CD4-positive, alpha-beta T cell treated with Interleukin-6 for 4 hours (primary cell): ENCODE measurements around the gene SLC4A3.

Experiments
- DNase-seq: peaks from one replicate; pipeline ENCODE4 v3.0.0-alpha.2; 2020; ENCODE audit warnings: mixed read lengths

Gene SLC4A3

DNA sequence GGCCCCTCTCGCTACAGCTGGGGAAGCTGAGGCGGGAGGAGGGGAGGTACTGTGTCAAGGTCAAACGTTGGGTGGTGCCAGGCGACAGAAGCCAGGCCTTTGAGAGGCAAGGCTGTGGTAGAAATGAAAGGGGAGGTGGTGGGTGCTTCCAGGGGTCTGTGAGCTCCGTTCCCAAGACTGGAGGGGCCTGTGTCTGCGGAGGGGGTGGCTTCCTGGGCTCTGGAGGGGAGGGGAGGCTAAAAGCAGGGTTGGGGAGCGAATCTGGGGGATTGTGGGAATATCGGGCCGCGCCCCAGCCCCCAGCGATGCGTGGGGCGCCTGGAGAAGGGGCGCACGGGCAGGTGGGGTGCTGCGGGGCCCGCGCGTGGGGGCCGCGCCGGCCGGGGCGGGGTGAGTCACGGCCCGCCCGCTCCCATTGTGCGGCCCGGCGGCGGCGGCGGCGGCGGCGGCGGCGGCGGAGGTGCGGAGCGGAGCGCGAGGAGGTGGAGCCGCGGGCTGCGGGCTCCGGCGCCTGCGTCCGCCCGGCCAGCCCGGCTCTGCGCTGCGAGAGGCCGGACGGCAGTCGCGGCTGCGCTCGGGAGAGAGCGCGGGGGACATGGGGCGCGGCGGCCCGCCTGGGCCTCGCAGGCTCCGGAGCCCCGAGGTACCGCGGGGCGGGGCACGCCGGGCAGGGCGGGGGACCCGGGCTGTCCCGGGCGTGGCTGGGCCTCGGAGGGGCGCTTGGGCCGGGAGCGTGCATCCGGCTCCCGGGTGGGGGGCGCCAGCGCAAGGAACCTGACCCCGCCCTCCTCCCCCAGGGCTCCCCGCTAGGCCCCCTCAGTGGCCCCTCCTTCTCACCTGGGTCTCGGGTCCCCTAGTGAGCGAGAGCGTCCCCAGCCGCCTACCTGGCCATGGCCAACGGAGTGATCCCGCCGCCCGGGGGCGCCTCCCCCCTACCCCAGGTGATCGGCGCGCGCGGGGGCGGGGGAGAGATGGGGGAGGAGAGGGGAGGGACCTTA lies at the start of gene SLC4A3:
TSS of gene SLC4A3 (plus strand) at position 528 of the 998 bp plus-strand sequence. CDS start at position 891, 363 bp downstream.
- DNase-seq: peak; percentile 7

DNA sequence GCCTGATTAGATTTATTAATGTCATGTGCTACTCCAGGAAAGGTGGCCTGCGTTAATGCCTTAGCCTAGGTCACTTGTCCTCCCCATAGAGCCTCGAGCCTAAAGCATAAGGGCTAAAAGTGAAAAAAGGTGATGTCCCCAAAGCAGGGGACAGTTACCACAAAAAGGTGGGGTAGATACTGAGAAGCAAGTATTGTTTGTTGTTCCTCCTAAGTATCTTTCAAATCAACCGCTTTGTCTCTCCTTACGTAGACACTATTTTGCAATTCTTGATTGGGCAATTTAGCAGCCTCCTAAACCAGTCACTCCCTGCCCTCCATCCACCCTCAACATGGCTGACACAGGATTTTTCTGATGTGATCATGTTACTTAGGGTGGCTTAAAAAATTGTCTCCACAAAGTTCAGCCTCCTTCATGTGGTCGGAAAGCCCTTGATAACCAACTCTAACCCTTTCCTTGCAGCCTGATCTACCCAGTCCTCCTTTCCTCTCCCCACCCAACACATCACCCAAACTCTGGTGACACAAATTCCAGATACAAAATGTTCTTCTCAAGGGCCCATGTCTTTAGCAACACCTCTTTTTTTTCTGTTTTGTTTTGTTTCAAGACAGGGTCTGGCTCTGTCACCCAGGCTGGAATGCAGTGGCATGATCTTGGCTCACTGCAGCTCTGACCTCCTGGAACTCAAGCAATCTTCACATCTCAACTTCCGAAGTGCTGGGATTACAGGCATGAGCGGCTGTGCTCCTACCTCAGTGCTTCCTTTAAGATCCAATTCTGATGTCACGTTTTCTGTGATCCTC lies 48.4 kb upstream of the SLC4A3 start:
- DNase-seq: no peak

GRCh38 chr2:219581346-219581745 lies 46.1 kb upstream of the SLC4A3 start:
- no peak for DNase-seq

- no peak for DNase-seq
Measured at GRCh38 chr2:219591091-219591490, 36.3 kb upstream of the SLC4A3 start.

DNA sequence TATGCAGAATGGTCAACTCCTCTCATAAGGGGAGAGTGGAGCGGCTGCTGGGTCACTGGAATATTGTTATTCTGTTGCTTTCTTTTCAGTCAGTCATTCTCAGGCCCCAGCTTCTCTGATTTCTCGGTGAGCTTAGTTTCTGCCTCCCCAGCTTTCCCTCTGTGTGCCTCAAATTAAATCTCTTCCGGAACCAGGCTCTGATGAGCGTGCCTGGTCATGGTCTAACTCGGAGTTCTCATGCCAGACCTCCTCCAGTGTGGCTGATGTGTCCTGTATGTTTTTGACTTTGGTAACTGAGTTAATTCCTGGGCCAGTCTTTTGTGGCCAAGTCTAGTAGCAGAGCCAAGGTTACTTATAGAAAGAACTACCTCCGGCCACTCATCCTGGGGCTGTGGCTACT lies 34.7 kb upstream of the SLC4A3 start:
- no peak for DNase-seq

GRCh38 chr2:219593154-219593553 lies 34.3 kb upstream of the SLC4A3 start:
- DNase-seq: no peak

- no peak for DNase-seq
Measured at GRCh38 chr2:219595256-219595655, 32.2 kb upstream of the SLC4A3 start.

GRCh38 chr2:219596954-219597551 lies 30.4 kb upstream of the SLC4A3 start:
- no peak for DNase-seq

- DNase-seq: peak; percentile 91
Measured at GRCh38 chr2:219597552-219598307, 29.7 kb upstream of the SLC4A3 start, which contains the start of gene STK11IP. Gene STK11IP, plus strand, starts transcription at chr2:219597857. Its CDS starts 263 bp downstream, at chr2:219598120.

GRCh38 chr2:219598308-219599078 lies 28.9 kb upstream of the SLC4A3 start:
- DNase-seq: no peak

- DNase-seq: no peak
Measured at GRCh38 chr2:219603771-219604170, 23.7 kb upstream of the SLC4A3 start.

GRCh38 chr2:219605607-219605954 lies 21.8 kb upstream of the SLC4A3 start:
- DNase-seq: no peak

DNA sequence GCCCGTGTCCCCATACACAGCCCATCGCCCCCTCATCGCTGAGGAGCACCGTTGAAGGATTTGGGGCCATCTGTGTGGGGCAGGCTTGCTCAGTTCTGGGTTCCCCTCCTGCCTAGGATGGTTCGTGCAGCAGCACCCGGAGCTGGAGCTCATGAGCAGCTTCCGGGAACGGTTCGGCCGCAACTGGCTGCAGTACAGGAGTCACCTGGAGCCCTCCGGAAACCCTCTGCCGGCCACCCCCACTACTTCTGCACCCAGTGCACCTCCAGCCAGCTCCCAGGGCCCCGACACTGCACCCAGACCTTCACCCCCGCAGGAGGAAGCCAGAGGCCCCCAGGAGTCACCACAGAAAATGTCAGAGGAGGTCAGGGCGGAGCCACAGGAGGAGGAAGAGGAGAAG lies 19.5 kb upstream of the SLC4A3 start:
- DNase-seq: no peak

DNA sequence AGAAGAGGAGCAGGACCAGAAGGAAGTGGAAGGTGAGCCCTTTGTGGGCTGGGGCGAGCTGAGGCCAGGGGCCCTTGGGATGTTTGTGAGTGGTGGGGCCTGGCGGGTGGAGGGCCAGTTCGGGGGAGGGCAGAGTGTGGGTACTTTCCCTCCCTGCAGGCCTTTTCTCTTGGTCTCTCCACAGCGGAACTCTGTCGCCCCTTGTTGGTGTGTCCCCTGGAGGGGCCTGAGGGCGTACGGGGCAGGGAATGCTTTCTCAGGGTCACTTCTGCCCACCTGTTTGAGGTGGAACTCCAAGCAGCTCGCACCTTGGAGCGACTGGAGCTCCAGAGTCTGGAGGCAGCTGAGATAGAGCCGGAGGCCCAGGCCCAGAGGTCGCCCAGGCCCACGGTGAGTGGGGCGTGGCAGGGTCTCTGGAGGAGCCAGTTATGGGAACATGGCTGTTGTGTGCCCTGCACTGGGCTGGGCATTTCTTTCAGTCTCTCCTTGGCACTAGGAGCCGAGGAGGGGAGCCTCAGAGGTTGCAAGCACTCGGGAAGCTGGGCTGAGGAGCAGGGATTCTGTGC lies 18.9 kb upstream of the SLC4A3 start:
- DNase-seq: no peak

DNA sequence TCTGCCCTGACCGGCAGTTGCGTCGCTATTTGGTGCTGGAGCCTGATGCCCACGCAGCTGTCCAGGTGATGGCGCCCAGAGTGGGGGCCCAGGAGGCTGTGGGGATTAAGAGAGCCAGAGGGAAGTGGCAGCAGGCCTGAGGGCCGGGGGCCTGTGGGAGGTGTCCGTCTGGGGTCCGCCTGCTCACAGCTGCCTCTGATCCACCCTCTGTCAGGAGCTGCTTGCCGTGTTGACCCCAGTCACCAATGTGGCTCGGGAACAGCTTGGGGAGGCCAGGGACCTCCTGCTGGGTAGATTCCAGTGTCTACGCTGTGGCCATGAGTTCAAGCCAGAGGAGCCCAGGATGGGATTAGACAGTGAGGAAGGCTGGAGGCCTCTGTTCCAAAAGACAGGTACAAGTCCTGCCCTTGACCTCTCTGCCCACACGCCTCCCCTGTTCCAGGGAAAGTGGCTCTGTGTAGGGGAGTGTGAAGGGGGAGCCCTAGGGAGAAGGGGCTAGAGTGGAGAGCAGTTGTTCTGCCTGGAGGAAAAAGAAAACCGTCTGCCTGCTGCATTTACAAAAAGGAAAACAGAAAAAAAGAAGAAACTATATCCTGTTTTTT lies 18.2 kb upstream of the SLC4A3 start:
- DNase-seq: no peak

DNA sequence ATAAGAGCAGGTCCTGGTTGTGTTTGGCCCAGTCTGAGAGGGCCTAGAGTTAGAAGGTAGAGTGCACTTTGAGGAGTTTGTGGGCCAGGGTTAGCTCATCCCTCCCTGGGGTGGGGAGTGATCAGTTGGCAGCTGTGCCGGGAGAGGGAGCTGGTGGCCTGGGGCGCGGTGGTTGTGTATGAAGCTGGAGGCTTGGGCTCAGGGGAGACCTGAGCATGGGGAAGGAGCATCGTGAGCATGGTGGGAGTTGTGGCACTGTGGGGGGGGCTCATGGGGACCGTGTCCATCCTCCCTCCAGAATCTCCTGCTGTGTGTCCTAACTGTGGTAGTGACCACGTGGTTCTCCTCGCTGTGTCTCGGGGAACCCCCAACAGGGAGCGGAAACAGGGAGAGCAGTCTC lies 16.1 kb upstream of the SLC4A3 start:
- no peak for DNase-seq

- no peak for DNase-seq
Measured at GRCh38 chr2:219611866-219612576, 15.4 kb upstream of the SLC4A3 start.

GRCh38 chr2:219612577-219613286 lies 14.7 kb upstream of the SLC4A3 start:
- DNase-seq: peak; percentile 28

DNA sequence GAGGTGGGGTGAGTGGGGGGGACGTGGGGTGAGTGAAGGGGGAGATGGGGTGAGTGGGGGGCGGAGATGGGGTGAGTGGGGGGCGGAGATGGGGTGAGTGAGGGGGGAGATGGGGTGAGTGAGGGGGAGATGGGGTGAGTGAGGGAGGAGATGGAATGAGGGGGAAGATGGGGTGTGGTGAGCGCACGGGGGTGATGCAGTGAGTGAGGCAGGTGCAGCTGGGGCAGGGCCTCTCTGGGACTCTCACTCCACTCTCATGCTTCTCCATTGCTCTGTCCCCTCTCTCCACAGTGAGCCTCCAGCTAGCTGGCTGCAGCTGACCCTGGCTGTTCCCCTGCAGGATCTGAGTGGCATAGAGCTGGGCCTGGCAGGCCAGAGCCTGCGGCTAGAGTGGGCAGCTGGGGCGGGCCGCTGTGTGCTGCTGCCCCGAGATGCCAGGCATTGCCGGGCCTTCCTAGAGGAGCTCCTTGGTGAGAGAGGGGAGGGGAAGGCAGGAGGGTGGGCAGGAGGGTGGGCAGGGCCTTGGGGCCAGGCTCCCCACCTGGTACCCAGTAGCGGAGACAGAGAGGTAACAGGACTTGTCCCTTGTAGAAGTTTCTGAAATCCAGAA lies 13.9 kb upstream of the SLC4A3 start:
- no peak for DNase-seq
